Keratinocyte (primary cell): ENCODE measurements around the gene ELAPOR1. TPM values are rescaled to one million over a fixed set of nuclear protein-coding genes. Genes with fewer than 3 reads are reported as not detected.

Experiments used
- DNase-seq: peaks from one replicate; pipeline ENCODE4 v3.0.0-alpha.2; 2011; ENCODE audit warnings: low read depth, missing footprints, low spot score
- FAIRE-seq: peaks from 2 replicates; lab custom pipeline; 2011; peaks lifted over from hg19 to GRCh38; lab: Jason Lieb, UNC
- H2AFZ ChIP-seq: 2 replicates; pipeline ENCODE4 v1.6.0; 2012; ENCODE audit warnings: low read length, control low read depth, inconsistent platforms; ENCODE audit not compliant: control insufficient read depth
- H3K27ac ChIP-seq: 2 replicates; pipeline ENCODE4 v1.5.1; 2011; ENCODE audit warnings: low read length; ENCODE audit not compliant: control insufficient read depth, insufficient read depth
- H3K27me3 ChIP-seq: 3 replicates; pipeline ENCODE4 v1.6.0; 2011; ENCODE audit warnings: low read length; ENCODE audit not compliant: control insufficient read depth, insufficient read depth; ENCODE audit errors: extremely low read depth
- H3K36me3 ChIP-seq, 2 experiments: 2 replicates in 1 of 2; 3 replicates in 1 of 2; pipeline ENCODE4 v1.5.1; 2011; ENCODE audit warnings: low read length in 2 of 2, mild to moderate bottlenecking in 1 of 2; ENCODE audit not compliant: control insufficient read depth in 2 of 2, insufficient read depth in 2 of 2; ENCODE audit errors: extremely low read depth in 1 of 2
- H3K4me1 ChIP-seq: 3 replicates; pipeline ENCODE4 v1.5.1; 2011; ENCODE audit warnings: low read length; ENCODE audit not compliant: control insufficient read depth, insufficient read depth; ENCODE audit errors: extremely low read depth
- H3K4me2 ChIP-seq: 3 replicates; pipeline ENCODE4 v1.6.0; 2011; ENCODE audit warnings: low read depth, low read length; ENCODE audit not compliant: control insufficient read depth, insufficient read depth; ENCODE audit errors: extremely low read depth
- H3K4me3 ChIP-seq, 3 experiments: fragments of 200-600 bp in 1 of 3; sonication (generic) in 1 of 3; 2 replicates in 2 of 3; 3 replicates in 1 of 3; pipeline ENCODE4 v1.5.1; 2011 to 2016; ENCODE audit warnings: low read length in 3 of 3, mild to moderate bottlenecking in 3 of 3, control low read depth in 2 of 3, inconsistent platforms in 1 of 3, low read depth in 1 of 3, mixed read lengths in 1 of 3, mixed run types in 1 of 3, moderate library complexity in 1 of 3; ENCODE audit not compliant: control insufficient read depth in 2 of 3, insufficient read depth in 2 of 3; ENCODE audit errors: extremely low read depth in 1 of 3
- H3K79me2 ChIP-seq: 2 replicates; pipeline ENCODE4 v1.6.0; 2012; ENCODE audit warnings: low read length; ENCODE audit not compliant: control insufficient read depth, insufficient read depth
- H3K9ac ChIP-seq: 3 replicates; pipeline ENCODE4 v1.6.0; 2011; ENCODE audit warnings: low read length; ENCODE audit not compliant: control insufficient read depth, insufficient read depth; ENCODE audit errors: extremely low read depth
- H3K9me1 ChIP-seq: 3 replicates; pipeline ENCODE4 v1.6.0; 2011; ENCODE audit warnings: low read length; ENCODE audit not compliant: control insufficient read depth, insufficient read depth; ENCODE audit errors: extremely low read depth
- H3K9me3 ChIP-seq: 2 replicates; pipeline ENCODE4 v1.5.1; 2012; ENCODE audit warnings: low read depth, low read length; ENCODE audit not compliant: control insufficient read depth
- H4K20me1 ChIP-seq: 3 replicates; pipeline ENCODE4 v1.6.0; 2011; ENCODE audit warnings: low read length; ENCODE audit not compliant: control insufficient read depth, insufficient read depth; ENCODE audit errors: extremely low read depth
- CTCF ChIP-seq, 3 experiments: IDR thresholded peaks in 1 of 3; conservative IDR thresholded peaks in 1 of 3; optimal IDR thresholded peaks in 1 of 3; 2 replicates in 2 of 3; 3 replicates in 1 of 3; pipeline versions ENCODE3 to v1.5.1; 2011; ENCODE audit warnings: low read length in 3 of 3, mild to moderate bottlenecking in 3 of 3, moderate library complexity in 2 of 3, control low read depth in 1 of 3, inconsistent platforms in 1 of 3; ENCODE audit not compliant: insufficient read depth in 2 of 3; ENCODE audit errors: extremely low read depth in 1 of 3
- EZH2 ChIP-seq: IDR thresholded peaks from one replicate; pipeline ENCODE4 v1.6.1; 2012; ENCODE audit warnings: inconsistent platforms, mild to moderate bottlenecking, low read length, moderate library complexity
- dilution Hi-C: fragments of 300-500 bp; cut with MboI; formaldehyde crosslinking; loops from one replicate; pipeline ENCODE4 v1.7.0; 2020; ENCODE audit warnings: low sequenced_read_pairs; ENCODE audit not compliant: extremely low pct_ligation_motif_present
- polyA plus RNA-seq, 5 experiments: library from polyadenylated mRNA; depleted of rRNA in 3 of 5; stranded (reverse) in 3 of 5; stranded (forward) in 1 of 5; unstranded in 1 of 5; fragments of >200 nt; gene quantifications; 1 replicate in 1 of 5; 2 replicates in 3 of 5; 3 replicates in 1 of 5; pipeline versions ENCODE4 v1.2.1 to v1.2.3, GENCODE V29; 2011 to 2012; ENCODE audit warnings: missing spikeins in 2 of 5, low read depth in 1 of 5, low replicate concordance in 1 of 5

ELAPOR1 gene
- polyA plus RNA-seq, 1 donor (not counting 4 experiments of a cell fraction or from before 2014, with no cell fraction given): 0.24 TPM

GRCh38 chr1:109083501-109083900 lies 30.4 kb upstream of the ELAPOR1 start:
- Histone ChIP-seq H3K9ac (no peak overlapping the region), H3K4me3 (no peak overlapping the region), H4K20me1 (no peaks in the 10 kb centered on the region), H3K4me1 (peaks cover 12% of the 10 kb centered on the region), H3K27ac (no peak overlapping the region), H3K36me3 (no peaks in the 10 kb centered on the region), H3K9me3 (no peaks in the 10 kb centered on the region), H2AFZ (no peak overlapping the region), H3K79me2 (no peaks in the 10 kb centered on the region), H3K27me3 (no peaks in the 10 kb centered on the region), H3K9me1 (no peaks in the 10 kb centered on the region), H3K4me2 (no peak overlapping the region)
- dilution Hi-C loops: no loop called here
- FAIRE-seq (no peak), DNase-seq (no peak)
- TF ChIP-seq EZH2: no peak
- no peak for TF ChIP-seq CTCF (optimal IDR thresholded peaks at IDR 0.05 in 1 of 3, IDR thresholded peaks at IDR 0.05 in 1 of 3, conservative IDR thresholded peaks at IDR 0.05 in 1 of 3; ENCODE audit: extremely low read depth in 1 of 3, insufficient read depth in 2 of 3, low read length in 3 of 3)

GRCh38 chr1:109083923-109084322 lies 30.0 kb upstream of the ELAPOR1 start:
- Histone ChIP-seq H3K79me2 (no peaks in the 10 kb centered on the region), H3K27me3 (no peaks in the 10 kb centered on the region), H3K9me1 (no peaks in the 10 kb centered on the region), H4K20me1 (no peaks in the 10 kb centered on the region), H3K9ac (no peak overlapping the region), H2AFZ (no peak overlapping the region), H3K27ac (no peak overlapping the region), H3K4me2 (no peak overlapping the region), H3K9me3 (no peaks in the 10 kb centered on the region), H3K36me3 (no peaks in the 10 kb centered on the region), H3K4me1 (peaks cover 12% of the 10 kb centered on the region), H3K4me3 (no peak overlapping the region)
- TF ChIP-seq CTCF (optimal IDR thresholded peaks at IDR 0.05 in 1 of 3, IDR thresholded peaks at IDR 0.05 in 1 of 3, conservative IDR thresholded peaks at IDR 0.05 in 1 of 3; ENCODE audit: extremely low read depth in 1 of 3, insufficient read depth in 2 of 3, low read length in 3 of 3) (no peak), EZH2 (no peak)
- DNase-seq (no peak), FAIRE-seq (no peak)
- dilution Hi-C loops: no loop called here
